Keratinocyte (primary cell): ENCODE data around the gene NCK1. TPM values are rescaled to one million over a fixed set of nuclear protein-coding genes. Genes with fewer than 3 reads are reported as not detected.
"Not testable (repeated sequence)": the region's sequence is repeated elsewhere in the genome, so short reads cannot be mapped to it uniquely, and the experiment has no call there.

Experiments used
- DNase-seq: peaks from one replicate; pipeline ENCODE4 v3.0.0-alpha.2; 2011; ENCODE audit warnings: low read depth, missing footprints, low spot score
- FAIRE-seq: peaks from 2 replicates; lab custom pipeline; 2011; peaks lifted over from hg19 to GRCh38; lab: Jason Lieb, UNC
- H2AFZ ChIP-seq: 2 replicates; pipeline ENCODE4 v1.6.0; 2012; ENCODE audit warnings: low read length, control low read depth, inconsistent platforms; ENCODE audit not compliant: control insufficient read depth
- H3K27ac ChIP-seq: 2 replicates; pipeline ENCODE4 v1.5.1; 2011; ENCODE audit warnings: low read length; ENCODE audit not compliant: control insufficient read depth, insufficient read depth
- H3K27me3 ChIP-seq: 3 replicates; pipeline ENCODE4 v1.6.0; 2011; ENCODE audit warnings: low read length; ENCODE audit not compliant: control insufficient read depth, insufficient read depth; ENCODE audit errors: extremely low read depth
- H3K36me3 ChIP-seq, 2 experiments: 2 replicates in 1 of 2; 3 replicates in 1 of 2; pipeline ENCODE4 v1.5.1; 2011; ENCODE audit warnings: low read length in 2 of 2, mild to moderate bottlenecking in 1 of 2; ENCODE audit not compliant: control insufficient read depth in 2 of 2, insufficient read depth in 2 of 2; ENCODE audit errors: extremely low read depth in 1 of 2
- H3K4me1 ChIP-seq: 3 replicates; pipeline ENCODE4 v1.5.1; 2011; ENCODE audit warnings: low read length; ENCODE audit not compliant: control insufficient read depth, insufficient read depth; ENCODE audit errors: extremely low read depth
- H3K4me2 ChIP-seq: 3 replicates; pipeline ENCODE4 v1.6.0; 2011; ENCODE audit warnings: low read depth, low read length; ENCODE audit not compliant: control insufficient read depth, insufficient read depth; ENCODE audit errors: extremely low read depth
- H3K4me3 ChIP-seq, 3 experiments: fragments of 200-600 bp in 1 of 3; sonication (generic) in 1 of 3; 2 replicates in 2 of 3; 3 replicates in 1 of 3; pipeline ENCODE4 v1.5.1; 2011 to 2016; ENCODE audit warnings: low read length in 3 of 3, mild to moderate bottlenecking in 3 of 3, control low read depth in 2 of 3, inconsistent platforms in 1 of 3, low read depth in 1 of 3, mixed read lengths in 1 of 3, mixed run types in 1 of 3, moderate library complexity in 1 of 3; ENCODE audit not compliant: control insufficient read depth in 2 of 3, insufficient read depth in 2 of 3; ENCODE audit errors: extremely low read depth in 1 of 3
- H3K79me2 ChIP-seq: 2 replicates; pipeline ENCODE4 v1.6.0; 2012; ENCODE audit warnings: low read length; ENCODE audit not compliant: control insufficient read depth, insufficient read depth
- H3K9ac ChIP-seq: 3 replicates; pipeline ENCODE4 v1.6.0; 2011; ENCODE audit warnings: low read length; ENCODE audit not compliant: control insufficient read depth, insufficient read depth; ENCODE audit errors: extremely low read depth
- H3K9me1 ChIP-seq: 3 replicates; pipeline ENCODE4 v1.6.0; 2011; ENCODE audit warnings: low read length; ENCODE audit not compliant: control insufficient read depth, insufficient read depth; ENCODE audit errors: extremely low read depth
- H3K9me3 ChIP-seq: 2 replicates; pipeline ENCODE4 v1.5.1; 2012; ENCODE audit warnings: low read depth, low read length; ENCODE audit not compliant: control insufficient read depth
- H4K20me1 ChIP-seq: 3 replicates; pipeline ENCODE4 v1.6.0; 2011; ENCODE audit warnings: low read length; ENCODE audit not compliant: control insufficient read depth, insufficient read depth; ENCODE audit errors: extremely low read depth
- CTCF ChIP-seq, 3 experiments: IDR thresholded peaks in 1 of 3; conservative IDR thresholded peaks in 1 of 3; optimal IDR thresholded peaks in 1 of 3; 2 replicates in 2 of 3; 3 replicates in 1 of 3; pipeline versions ENCODE3 to v1.5.1; 2011; ENCODE audit warnings: low read length in 3 of 3, mild to moderate bottlenecking in 3 of 3, moderate library complexity in 2 of 3, control low read depth in 1 of 3, inconsistent platforms in 1 of 3; ENCODE audit not compliant: insufficient read depth in 2 of 3; ENCODE audit errors: extremely low read depth in 1 of 3
- EZH2 ChIP-seq: IDR thresholded peaks from one replicate; pipeline ENCODE4 v1.6.1; 2012; ENCODE audit warnings: inconsistent platforms, mild to moderate bottlenecking, low read length, moderate library complexity
- dilution Hi-C: fragments of 300-500 bp; cut with MboI; formaldehyde crosslinking; loops from one replicate; pipeline ENCODE4 v1.7.0; 2020; ENCODE audit warnings: low sequenced_read_pairs; ENCODE audit not compliant: extremely low pct_ligation_motif_present
- polyA plus RNA-seq, 5 experiments: library from polyadenylated mRNA; depleted of rRNA in 3 of 5; stranded (reverse) in 3 of 5; stranded (forward) in 1 of 5; unstranded in 1 of 5; fragments of >200 nt; gene quantifications; 1 replicate in 1 of 5; 2 replicates in 3 of 5; 3 replicates in 1 of 5; pipeline versions ENCODE4 v1.2.1 to v1.2.3, GENCODE V29; 2011 to 2012; ENCODE audit warnings: missing spikeins in 2 of 5, low read depth in 1 of 5, low replicate concordance in 1 of 5

NCK1 gene
- polyA plus RNA-seq, 1 donor (not counting 4 experiments of a cell fraction or from before 2014, with no cell fraction given) = 57.9 TPM

- dilution Hi-C loops = no loop called here
- H4K20me1 ChIP-seq = no peaks in the 10 kb centered on the region
- peaks cover 3 to 4% of the 10 kb centered on the region in 2 experiments for H3K36me3 ChIP-seq
- no peak overlapping the region for H3K27ac ChIP-seq
- no peaks in the 10 kb centered on the region for H3K9me1 ChIP-seq
- DNase-seq = no peak
- TF ChIP-seq CTCF (optimal IDR thresholded peaks at IDR 0.05 in 1 of 3, IDR thresholded peaks at IDR 0.05 in 1 of 3, conservative IDR thresholded peaks at IDR 0.05 in 1 of 3; ENCODE audit: extremely low read depth in 1 of 3, insufficient read depth in 2 of 3, low read length in 3 of 3) (no peak), EZH2 (no peak)
- no peak for FAIRE-seq
- no peak overlapping the region for H3K4me2 ChIP-seq
- no peak overlapping the region for H3K4me3 ChIP-seq
- no peak overlapping the region for H2AFZ ChIP-seq
- no peaks in the 10 kb centered on the region for H3K27me3 ChIP-seq
- H3K4me1 ChIP-seq = no peaks in the 10 kb centered on the region
- H3K79me2 ChIP-seq = peaks cover 90% of the 10 kb centered on the region
- H3K9ac ChIP-seq = no peak overlapping the region
- no peaks in the 10 kb centered on the region for H3K9me3 ChIP-seq
These were observed 37.7 kb downstream of the NCK1 start for GRCh38 chr3:136899622-136900158.

- H3K9me1 ChIP-seq, DNase-seq, H3K4me1 ChIP-seq, H3K9me3 ChIP-seq, H2AFZ ChIP-seq, H3K27me3 ChIP-seq, H4K20me1 ChIP-seq, FAIRE-seq, H3K4me3 ChIP-seq, dilution Hi-C loops, H3K27ac ChIP-seq, H3K4me2 ChIP-seq, H3K36me3 ChIP-seq, H3K9ac ChIP-seq: not testable (repeated sequence)
- H3K79me2 ChIP-seq = peaks cover 93% of the 10 kb centered on the region
These were observed 38.7 kb downstream of the NCK1 start for GRCh38 chr3:136900694-136901093.

GRCh38 chr3:136901391-136901790 lies 39.4 kb downstream of the NCK1 start:
- no peak overlapping the region for H3K27ac ChIP-seq
- no peaks in the 10 kb centered on the region for H3K9me1 ChIP-seq
- no peak overlapping the region for H3K4me2 ChIP-seq
- no peaks in the 10 kb centered on the region for H3K4me1 ChIP-seq
- H3K9ac ChIP-seq = no peak overlapping the region
- FAIRE-seq (no peak), DNase-seq (no peak)
- TF ChIP-seq EZH2 (no peak), CTCF (optimal IDR thresholded peaks at IDR 0.05 in 1 of 3, IDR thresholded peaks at IDR 0.05 in 1 of 3, conservative IDR thresholded peaks at IDR 0.05 in 1 of 3; ENCODE audit: extremely low read depth in 1 of 3, insufficient read depth in 2 of 3, low read length in 3 of 3) (no peak)
- no peak overlapping the region for H2AFZ ChIP-seq
- peaks cover 93% of the 10 kb centered on the region for H3K79me2 ChIP-seq
- H3K36me3 ChIP-seq = peaks cover 1 to 3% of the 10 kb centered on the region in 2 experiments
- dilution Hi-C loops = no loop called here
- no peaks in the 10 kb centered on the region for H3K9me3 ChIP-seq
- H4K20me1 ChIP-seq = no peaks in the 10 kb centered on the region
- H3K27me3 ChIP-seq = no peaks in the 10 kb centered on the region
- H3K4me3 ChIP-seq = no peak overlapping the region

GRCh38 chr3:136902530-136902929 lies 40.5 kb downstream of the NCK1 start:
- H4K20me1 ChIP-seq, H3K27me3 ChIP-seq, H3K4me3 ChIP-seq, H3K36me3 ChIP-seq, H3K27ac ChIP-seq, FAIRE-seq, dilution Hi-C loops, H3K9me3 ChIP-seq, DNase-seq, H3K4me1 ChIP-seq, H3K9me1 ChIP-seq, H3K9ac ChIP-seq, H3K4me2 ChIP-seq, H2AFZ ChIP-seq: not testable (repeated sequence)
- peaks cover 94% of the 10 kb centered on the region for H3K79me2 ChIP-seq
